Measurements from ENCODE around the gene RNGTT. TPM values are rescaled to one million over a fixed set of nuclear protein-coding genes. Genes with fewer than 3 reads are reported as not detected.

The RNGTT gene
- total RNA-seq, 1 donor from 2014 or later = 14.4 TPM

- DNase-seq (ENCODE audit: low read depth) = no peak
- no peak for TF ChIP-seq CTCF (IDR thresholded peaks at IDR 0.05; ENCODE audit: insufficient read depth, low read length, poor library complexity, severe bottlenecking)
- no peaks in the 10 kb centered on the region for H3K27me3 ChIP-seq (ENCODE audit: control insufficient read depth, insufficient read depth, low read length)
- H3K36me3 ChIP-seq (ENCODE audit: control insufficient read depth, insufficient read depth, low read length) = no peaks in the 10 kb centered on the region
- no peak overlapping the region for H3K4me3 ChIP-seq (ENCODE audit: low read depth, low read length)
Measured at GRCh38 chr6:88569959-88570358, 393.5 kb downstream of the RNGTT start.

DNA sequence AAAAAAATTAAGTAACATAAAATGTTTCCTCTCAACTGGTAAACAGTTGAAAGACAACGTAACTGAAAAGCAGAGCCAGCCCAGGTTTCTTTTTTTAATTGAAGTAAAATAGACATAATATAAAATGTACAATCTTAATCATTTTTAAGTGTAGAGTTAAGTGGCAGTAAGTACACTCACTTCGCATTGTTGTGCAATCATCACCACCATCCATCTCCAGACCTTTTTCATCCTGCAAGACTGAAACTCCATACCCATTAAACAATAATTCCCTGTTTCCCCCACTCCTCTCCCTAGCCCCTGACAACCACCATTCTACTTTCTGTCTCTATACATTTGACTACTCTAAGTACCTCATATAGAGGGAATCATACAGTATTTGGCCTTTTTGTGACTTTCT, 395.7 kb downstream of the RNGTT start:
- Histone ChIP-seq H3K36me3 (ENCODE audit: control insufficient read depth, insufficient read depth, low read length) (no peaks in the 10 kb centered on the region), H3K27me3 (ENCODE audit: control insufficient read depth, insufficient read depth, low read length) (no peaks in the 10 kb centered on the region), H3K4me3 (ENCODE audit: low read depth, low read length) (no peak overlapping the region)
- TF ChIP-seq CTCF (IDR thresholded peaks at IDR 0.05; ENCODE audit: insufficient read depth, low read length, poor library complexity, severe bottlenecking) = no peak
- no peak for DNase-seq (ENCODE audit: low read depth)

- no peak for TF ChIP-seq CTCF (IDR thresholded peaks at IDR 0.05; ENCODE audit: insufficient read depth, low read length, poor library complexity, severe bottlenecking)
- Histone ChIP-seq H3K36me3 (ENCODE audit: control insufficient read depth, insufficient read depth, low read length) (no peaks in the 10 kb centered on the region), H3K4me3 (ENCODE audit: low read depth, low read length) (no peak overlapping the region), H3K27me3 (ENCODE audit: control insufficient read depth, insufficient read depth, low read length) (no peaks in the 10 kb centered on the region)
- no peak for DNase-seq (ENCODE audit: low read depth)
Measured at GRCh38 chr6:88566746-88567534, 396.5 kb downstream of the RNGTT start.

DNA sequence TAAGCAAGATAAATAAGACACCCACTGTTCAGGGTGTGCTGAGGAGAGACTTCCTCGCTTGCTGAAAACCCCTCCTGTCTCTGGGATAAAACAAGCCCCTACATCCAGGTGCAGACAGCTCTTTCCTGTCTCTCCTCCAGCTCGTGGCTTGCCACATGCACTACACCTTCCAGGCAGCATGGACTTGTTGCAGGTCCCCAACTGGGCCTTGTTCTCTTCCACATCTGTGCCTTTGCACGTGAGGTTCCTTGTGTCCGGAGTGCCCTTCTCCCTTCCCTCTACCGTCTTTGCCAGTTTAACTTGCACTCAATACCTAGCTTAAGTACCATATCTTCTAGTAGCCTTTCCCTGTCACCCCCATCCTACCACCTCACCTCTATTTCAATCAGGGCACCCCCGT, 397.6 kb downstream of the RNGTT start:
- H3K36me3 ChIP-seq (ENCODE audit: control insufficient read depth, insufficient read depth, low read length) = no peaks in the 10 kb centered on the region
- no peak for TF ChIP-seq CTCF (IDR thresholded peaks at IDR 0.05; ENCODE audit: insufficient read depth, low read length, poor library complexity, severe bottlenecking)

GRCh38 chr6:88565409-88565811, 398.0 kb downstream of the RNGTT start:
- H3K4me3 ChIP-seq (ENCODE audit: low read depth, low read length) = no peak overlapping the region
- DNase-seq (ENCODE audit: low read depth) = no peak
- TF ChIP-seq CTCF (IDR thresholded peaks at IDR 0.05; ENCODE audit: insufficient read depth, low read length, poor library complexity, severe bottlenecking) = no peak
- no peaks in the 10 kb centered on the region for H3K36me3 ChIP-seq (ENCODE audit: control insufficient read depth, insufficient read depth, low read length)
- no peaks in the 10 kb centered on the region for H3K27me3 ChIP-seq (ENCODE audit: control insufficient read depth, insufficient read depth, low read length)

More for the DNA sequence above, 397.6 kb downstream of the RNGTT start:
- Histone ChIP-seq H3K4me3 (ENCODE audit: low read depth, low read length) (no peak overlapping the region), H3K27me3 (ENCODE audit: control insufficient read depth, insufficient read depth, low read length) (no peaks in the 10 kb centered on the region)
- no peak for DNase-seq (ENCODE audit: low read depth)

- H3K36me3 ChIP-seq (ENCODE audit: control insufficient read depth, insufficient read depth, low read length) = no peaks in the 10 kb centered on the region
Measured at GRCh38 chr6:88563277-88563625, 400.2 kb downstream of the RNGTT start.

More at GRCh38 chr6:88563277-88563625, 400.2 kb downstream of the RNGTT start:
- DNase-seq (ENCODE audit: low read depth) = no peak
- no peak for TF ChIP-seq CTCF (IDR thresholded peaks at IDR 0.05; ENCODE audit: insufficient read depth, low read length, poor library complexity, severe bottlenecking)
- no peak overlapping the region for H3K4me3 ChIP-seq (ENCODE audit: low read depth, low read length)
- H3K27me3 ChIP-seq (ENCODE audit: control insufficient read depth, insufficient read depth, low read length) = no peaks in the 10 kb centered on the region
